ENCODE data around the gene RNF130. TPM values are rescaled to one million over a fixed set of nuclear protein-coding genes. Genes with fewer than 3 reads are reported as not detected.
A peak's percentile ranks its signal among the peaks of the same experiment; 100 is the strongest.

RNF130 gene
- total RNA-seq, 1 donor from 2014 or later = 61.3 TPM

DNA sequence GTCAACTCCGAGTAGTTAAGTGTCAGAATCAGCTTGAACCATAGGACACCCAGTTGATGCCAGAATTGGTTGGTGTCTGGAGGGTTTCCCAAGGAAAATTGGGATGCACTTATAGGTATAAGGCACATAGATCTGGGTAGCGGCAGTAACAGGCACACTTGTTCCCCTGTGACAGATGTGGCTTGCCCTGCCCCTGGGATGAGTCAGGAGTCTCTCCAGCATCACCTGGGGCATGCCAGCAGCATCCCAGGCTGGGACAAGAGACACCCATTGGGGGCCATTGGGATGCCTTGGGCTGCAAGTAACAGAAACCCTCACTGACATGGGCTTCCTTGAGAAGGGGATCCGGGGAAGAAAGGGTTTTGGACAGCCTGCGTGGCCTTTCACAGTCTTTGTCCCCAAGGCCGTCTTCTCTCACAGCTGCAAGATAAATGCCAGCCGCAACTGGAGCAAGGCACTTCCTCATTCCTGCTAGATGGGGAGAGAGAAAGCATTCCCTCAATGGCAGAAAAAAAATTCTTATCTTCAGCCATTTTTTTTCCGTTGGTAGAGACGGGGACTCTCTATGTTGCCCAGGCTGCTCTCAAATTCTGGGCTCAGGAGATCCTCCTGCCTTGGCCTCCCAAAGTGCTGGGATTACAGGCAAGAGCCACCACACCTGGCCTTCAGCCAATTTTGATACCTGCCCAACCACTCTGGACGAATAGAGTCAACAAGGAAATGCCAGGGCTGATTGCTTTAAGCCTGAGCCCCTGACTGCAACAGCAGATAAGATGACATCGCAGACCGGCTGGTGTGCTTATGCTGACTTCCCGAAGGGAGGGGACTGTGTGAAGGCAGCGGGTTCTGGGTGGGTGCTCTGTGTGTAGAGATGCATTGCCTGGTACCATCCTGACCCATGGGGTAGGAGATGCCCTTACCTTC lies 13.3 kb upstream of the RNF130 start:
- DNase-seq = peak; percentile 18

DNA sequence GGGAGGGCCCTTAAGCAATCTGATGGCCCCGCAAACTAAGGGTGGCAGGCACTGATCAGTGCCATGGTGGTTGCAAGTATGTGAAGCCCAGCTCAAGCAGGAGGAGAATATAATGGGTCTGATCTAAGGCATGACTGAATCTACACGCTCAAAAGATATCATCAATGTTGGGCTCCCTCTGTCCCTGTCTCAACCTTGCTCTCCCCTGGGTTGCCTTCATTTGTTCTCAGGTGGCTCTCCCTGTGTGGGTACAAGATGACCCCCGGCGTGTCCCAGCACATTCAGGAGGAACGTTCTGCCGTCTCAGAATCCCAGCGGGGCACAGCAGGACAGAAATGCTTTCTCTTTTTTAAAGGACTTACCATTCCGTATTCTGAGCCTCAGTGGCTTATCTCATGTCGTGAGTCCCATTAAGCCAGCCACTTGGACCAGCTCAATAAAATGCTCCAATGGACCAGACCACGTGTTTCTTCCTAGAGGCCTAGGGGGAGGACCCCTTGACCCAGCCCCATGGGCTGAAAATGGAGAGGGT lies 12.0 kb upstream of the RNF130 start:
- DNase-seq = no peak

DNA sequence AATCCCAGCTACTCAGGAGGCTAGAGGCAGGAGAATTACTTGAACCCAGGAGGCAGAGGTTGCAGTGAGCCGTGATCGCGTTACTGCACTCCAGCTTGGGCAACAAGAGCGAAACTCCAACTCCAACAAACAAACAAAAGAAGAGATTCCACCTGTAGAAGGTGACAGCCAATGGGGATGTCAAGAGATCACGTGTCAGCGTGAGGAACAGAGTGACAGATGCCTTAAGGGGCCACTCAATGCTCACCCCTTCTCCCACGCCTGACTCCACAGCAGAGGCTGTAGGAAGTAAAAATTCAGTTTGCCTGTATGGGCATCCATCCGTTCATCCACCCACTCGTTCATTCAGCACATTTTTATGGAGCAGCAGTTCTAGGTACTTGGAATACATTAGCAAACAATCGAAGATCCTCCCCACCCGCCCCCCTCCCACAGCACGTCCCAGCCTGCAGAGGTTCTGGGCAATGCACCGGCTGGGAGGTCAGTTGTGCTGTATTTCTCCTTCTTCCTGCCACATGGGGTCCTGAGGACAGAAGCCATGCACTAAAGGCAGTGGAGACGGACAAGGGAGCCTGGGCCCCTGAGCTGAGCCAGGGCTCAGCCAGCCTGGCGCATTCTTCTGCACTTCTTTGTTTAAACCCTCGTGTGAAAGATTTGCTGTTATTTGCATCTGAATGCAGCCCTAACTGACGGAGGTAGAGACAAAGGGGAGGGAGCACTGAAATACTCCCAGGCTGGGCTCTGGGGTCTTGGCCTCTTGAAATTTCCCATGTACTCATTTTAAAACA lies 11.3 kb upstream of the RNF130 start:
- no peak for DNase-seq

DNA sequence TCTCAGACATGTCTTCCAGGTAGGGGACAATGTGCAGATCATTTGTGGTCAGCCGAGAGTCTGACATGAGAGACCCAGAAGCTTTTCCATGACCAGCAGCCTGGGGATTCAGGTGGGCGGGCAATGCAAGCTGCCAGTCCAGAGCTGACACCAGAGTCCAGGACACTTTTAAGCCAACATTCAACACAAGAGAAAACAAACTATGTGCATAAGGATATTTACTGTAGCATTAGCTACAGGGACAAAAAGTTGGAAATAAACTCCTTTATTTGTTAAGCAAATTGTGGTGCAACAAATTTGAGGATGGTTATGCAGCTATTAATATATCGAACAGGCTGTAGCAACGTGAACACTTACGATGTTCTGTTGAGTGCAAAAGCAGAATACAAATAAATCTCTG lies 9.9 kb upstream of the RNF130 start:
- no peak for DNase-seq

DNA sequence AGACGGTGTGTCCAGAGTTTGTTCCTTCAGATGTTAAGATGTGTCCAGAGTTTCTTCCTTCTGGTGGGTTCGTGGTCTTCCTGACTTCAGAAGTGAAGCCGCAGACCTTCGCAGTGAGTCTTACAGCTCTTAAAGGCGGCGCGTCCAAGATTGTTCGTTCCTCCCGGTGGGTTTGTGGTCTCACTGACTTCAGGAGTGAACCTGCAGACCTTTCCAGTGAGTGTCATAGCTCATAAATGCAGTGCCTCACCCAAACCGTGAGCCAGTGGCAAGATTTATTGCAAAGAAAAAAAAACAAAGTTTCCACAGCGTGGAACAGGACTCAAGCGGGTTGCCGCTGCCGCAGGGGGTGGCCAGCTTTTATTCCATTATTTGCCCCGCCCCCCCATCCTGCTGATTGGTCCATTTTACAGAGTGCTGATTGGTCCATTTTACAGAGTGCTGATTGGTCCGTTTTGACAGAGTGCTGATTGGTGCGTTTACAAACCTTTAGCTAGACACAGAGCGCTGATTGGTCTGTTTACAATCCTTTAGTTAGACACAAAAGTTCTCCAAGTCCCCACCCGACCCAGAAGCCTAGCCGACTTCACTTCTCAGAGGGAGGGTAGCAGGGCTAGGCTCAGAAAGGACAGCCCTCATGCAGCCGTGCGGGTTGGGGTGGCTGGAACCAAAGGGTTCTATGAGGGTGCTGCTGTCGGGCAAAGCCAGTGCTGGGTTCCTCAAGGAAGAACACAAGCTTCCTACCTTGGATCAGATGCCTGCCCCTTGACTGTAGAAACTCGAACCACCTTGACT lies 9.1 kb upstream of the RNF130 start:
- DNase-seq = no peak

DNA sequence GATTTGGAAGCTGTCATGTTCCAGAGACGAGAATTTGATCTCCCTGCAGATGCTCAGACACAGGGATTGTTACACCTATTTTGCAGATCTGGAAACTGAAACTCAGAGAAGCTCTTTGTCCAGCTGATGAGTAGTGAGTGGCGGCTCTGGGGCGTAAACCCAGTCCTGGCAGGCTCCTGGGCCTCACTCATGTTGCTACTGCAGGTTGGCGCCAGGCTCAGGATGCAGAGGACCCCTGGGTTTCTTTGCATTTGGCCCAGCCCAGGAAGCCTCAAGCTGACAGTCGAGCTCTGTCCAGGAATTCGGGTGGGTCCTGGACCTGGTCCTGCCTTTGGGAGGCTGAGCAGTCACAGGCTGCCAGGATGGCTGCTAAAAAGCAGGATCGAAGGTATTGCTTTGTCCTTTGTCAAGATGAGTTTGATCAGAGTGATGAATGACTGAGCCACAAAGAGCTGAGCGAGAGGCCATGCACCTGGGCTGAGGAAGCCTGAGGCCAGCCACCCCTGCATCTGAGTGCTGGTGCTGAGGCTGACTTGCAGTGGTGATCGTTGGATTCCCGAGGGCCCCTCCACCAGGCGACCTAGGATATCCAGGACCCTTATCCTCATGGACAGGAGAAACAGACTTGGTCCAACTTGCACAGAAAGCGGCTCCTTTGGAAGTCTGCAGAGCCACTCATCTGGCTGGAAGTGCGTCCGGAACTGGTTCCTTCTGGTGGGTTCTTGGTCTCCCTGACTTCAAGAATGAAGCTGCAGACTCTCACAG lies 8.3 kb upstream of the RNF130 start:
- DNase-seq = no peak

DNA sequence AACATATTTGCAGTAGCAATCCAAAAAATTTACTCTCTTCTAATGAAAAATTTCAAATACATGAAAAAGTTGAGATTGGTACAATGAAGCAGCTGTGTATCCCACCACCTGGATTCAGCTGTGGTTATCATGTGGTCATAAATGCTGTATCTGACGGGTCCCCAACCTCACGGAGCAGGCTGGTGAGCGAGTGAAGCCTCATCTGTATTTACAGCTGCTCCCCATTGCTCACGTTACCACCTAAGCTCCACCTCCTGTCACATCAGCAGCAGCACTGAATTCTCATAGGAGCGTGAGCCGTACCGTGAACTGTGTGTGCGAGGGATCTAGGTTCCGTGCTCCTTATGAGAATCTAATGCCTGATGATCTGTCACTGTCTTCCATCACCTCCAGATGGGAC lies 6.8 kb upstream of the RNF130 start:
- DNase-seq = no peak

DNA sequence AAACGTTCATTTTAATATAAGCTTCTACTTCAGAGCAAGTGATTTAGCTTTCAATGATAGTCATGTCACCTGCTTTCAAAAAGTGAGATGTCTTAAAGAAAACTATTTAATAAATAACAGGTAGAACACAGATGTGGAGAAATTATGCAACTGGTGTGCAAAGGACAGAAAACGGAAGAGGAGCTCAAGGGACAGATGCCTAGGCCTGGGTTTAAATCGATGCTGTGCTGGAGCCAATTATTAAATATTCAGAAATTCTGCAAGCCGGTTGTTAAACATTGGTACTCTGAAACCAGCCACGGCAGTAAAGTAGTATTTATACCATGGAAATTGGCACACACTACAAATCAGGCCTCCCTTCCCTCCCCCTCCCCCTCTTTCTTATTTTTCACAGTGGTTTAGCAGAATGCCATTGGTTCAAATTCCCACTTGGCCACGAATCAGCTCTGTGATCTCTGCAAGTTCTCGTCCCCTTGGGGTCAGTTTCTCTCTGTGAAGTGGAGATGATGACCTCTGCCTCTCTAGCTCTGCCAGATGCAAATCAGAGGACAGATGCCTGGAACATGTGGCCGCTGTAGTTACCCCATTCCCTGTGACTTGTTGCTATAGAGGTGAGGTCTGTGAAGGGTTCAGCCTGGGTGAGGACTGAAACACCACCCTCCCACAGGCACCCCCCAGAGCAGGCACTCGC lies 6.2 kb upstream of the RNF130 start:
- DNase-seq = no peak

DNA sequence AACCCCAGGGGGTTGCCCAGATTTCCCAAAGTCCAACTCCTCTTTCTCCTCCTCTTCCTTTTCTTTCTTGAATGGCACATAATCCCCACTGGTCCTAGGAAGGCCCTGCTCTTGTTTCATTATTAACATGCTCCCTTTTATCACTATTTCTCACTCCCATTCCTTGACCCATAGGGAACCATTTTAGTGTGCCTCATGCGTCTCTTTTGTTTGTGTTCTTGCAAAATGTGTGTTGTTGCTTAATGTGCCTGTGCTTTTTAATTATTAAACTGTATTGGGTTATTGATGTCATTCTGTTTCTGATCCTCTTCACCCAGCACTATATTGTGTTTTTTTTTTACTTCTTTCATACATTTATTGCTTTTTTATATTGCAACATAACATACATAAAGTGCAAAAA lies 4.1 kb upstream of the RNF130 start:
- DNase-seq = no peak

DNA sequence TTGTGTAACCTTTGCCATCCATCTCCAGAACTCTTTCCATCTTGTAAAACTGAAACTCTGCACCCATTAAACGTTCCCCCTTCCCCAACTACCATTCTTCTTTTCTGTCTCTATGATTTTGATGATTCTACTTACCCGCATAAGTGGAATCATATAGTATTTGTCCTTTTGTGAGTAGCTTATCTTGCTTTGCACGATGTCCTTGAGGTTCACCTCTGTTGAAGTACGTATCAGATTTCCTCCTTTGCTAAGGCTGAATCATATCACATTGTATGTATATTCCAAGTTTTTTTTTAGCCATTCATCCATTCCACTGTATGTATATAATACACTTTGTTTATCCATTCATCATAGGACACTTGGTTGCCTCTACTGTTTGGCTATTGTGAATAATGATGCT lies 2.9 kb upstream of the RNF130 start:
- no peak for DNase-seq

DNA sequence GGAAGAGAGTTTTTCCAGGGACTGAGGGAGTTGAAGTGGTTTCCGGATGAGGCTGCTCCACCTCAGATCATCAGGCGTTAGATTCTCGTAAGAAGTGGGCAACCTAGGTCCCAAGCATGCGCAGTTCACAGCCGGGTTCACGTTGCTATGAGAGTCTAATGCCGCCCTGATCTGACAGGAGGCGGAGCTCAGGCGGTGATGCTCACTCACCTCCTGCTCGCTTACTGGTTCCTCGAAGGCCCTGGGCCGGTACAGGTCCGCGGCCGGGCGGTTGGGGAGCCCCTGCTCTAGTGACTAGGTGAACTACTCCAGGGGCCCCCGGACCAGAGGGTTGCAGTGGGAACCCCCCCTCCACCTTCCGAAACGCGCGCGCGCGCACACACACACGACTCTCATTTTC lies 997 bp upstream of the RNF130 start:
- no peak for DNase-seq

DNA sequence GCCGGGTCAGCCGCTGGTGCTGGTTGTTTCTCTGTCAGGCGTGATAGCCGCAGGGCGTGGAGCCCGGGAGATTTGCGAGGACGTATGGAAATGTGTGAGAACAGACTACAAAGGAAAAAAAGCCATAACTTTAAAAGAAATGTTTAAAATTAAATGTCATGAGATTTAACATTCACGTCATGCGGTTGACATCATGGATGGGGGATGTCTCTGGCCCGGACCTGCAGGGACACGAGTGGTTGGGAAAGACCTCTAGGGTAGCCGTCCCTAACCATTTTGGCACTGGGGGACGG lies 643 bp upstream of the RNF130 start:
- no peak for DNase-seq

DNA sequence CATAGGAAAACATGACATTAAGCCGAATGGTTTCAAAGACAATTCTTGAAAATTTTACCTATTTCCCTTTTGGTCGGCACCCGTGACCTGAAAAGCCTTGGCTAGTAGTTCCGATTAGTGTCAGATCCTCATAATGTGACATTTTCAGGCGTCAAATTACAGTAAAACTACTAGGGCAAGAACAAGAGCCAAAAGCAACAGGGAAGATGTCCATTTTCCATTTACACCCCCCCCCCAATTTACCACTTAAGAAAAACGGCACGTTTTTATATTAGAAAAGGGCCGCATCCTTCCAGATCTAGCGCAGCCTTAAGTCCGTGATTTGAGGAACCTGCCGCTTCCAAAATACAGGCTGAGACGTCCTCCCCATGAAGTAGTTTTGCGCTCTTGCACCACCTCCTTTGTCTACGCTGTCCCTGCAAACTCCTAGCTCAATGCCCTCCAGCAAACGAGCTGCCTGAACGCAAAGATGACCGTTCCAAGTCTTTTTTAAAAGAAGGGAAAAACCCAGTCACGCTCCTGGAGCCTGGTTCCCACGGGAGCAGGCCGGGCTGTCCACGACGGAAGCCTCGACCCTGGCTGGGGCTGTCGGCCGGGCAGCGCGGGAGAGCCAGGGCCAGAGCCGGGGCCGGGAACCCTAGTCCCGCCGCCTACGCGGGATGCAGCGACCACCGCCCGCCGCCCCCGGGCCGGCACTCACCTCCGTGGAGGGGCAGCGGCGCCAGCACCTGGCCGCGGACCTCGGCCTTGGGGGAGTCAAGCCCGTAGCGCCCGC lies 616 bp downstream of the RNF130 start:
- DNase-seq = peak; percentile 69

DNA sequence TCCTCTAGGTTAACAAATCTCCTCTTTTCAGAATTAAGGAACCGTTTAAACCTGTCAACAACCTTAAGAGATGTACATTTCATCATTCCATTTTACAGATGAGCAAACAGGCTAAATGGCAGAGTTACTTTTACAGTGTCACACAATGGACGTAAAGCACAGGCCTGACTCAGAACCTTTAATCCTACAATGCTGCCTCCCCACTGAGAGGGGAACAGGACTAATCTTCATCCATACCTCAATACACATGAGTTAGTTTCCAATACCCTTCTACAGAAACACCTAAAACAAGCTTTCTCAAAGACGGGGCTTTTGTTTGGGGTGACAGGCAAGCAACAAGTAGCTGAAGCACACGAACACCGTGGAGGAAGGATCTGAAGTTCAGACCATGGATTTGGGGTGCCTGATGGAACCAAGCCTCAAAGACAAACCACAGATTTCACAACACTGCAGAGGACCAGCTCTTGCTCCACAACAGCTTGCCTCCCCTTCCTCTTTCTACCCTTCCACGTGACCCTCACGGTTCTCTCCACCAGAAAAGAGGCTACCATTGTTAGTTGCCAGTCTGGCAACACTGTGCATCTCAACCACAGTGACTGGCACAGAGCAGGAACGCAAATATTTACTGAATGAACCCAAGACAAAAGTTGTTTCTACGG lies 1.8 kb downstream of the RNF130 start:
- DNase-seq = no peak

DNA sequence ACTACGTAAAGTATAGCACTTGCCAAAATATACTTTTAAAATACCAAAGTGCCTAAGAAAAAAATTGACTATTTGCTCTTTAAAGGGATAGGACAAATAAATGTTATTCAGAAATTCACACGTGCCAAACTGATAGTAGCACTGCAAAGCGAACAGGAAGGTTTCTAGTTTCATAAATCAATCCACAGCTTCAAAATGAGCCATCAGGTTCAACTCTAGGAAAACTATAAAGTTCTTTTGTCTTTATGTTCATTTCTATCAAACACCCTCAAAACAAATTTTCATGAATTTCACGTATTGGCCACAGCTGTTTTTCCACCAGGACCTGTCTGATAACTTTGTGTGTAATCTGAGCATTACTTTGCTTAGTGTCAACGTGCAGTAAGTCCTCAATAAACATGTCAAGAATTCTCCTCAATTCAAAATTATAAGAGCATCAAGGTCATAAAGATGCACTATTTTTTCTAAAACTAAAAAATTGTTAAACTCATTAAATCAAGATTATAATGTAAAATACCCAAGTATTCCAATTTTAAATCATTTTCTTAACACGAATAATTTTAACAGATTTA lies 3.0 kb downstream of the RNF130 start:
- no peak for DNase-seq

DNA sequence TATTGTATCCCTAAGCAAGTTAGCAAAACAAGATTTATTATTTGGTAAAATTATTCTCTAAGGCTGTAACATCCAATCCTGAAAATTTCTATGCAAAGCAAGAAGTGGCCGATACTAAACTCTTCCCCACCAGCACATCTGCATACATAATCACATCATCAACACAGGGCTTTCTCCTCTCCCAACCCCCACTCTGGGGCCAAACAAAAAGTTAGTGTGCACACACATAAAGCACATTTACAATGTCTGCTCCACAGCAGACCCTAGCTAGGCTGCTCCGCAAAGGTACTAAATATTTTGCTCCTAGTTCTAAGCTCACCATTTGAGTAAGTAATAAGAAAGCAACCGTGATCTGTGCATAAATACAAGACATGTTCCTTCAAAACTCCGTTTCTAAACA lies 3.6 kb downstream of the RNF130 start:
- no peak for DNase-seq

DNA sequence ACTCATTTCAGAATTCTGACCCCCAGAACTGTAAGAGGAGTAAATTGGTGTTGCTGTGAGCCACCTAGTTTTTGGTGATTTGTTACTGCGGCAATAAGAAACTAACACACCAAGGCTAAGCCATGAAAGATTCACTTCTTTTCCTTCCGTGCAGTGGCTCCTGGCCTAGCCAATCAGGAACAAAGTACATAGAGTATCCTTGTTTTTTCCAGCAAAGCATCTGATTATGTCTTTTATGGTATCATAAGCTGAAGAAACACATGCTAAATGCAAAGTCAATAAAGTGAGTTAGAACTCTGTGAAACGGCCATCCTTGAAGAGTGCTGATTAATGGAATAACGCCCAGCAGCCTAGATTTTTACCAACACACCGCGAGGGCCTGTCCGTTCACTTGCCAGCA lies 11.4 kb downstream of the RNF130 start:
- no peak for DNase-seq

DNA sequence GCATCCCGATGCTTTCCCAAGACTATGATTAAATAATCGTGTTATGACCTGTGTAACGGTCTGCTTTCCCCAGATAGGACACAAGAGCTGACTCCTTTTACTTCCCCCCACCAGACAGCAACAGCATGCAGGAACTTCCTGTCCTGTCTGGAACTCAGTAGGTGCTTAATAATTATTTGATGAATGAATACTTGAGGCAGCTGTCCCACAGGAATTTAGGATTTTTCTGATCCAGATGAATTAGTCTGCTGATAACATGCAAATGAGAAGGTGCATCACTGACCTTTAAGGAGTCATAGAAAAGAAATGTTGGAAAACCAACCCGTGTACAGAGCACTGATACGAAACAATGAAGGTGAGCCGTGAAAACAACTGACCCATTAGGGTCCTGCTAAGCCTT lies 12.2 kb downstream of the RNF130 start:
- DNase-seq = no peak

DNA sequence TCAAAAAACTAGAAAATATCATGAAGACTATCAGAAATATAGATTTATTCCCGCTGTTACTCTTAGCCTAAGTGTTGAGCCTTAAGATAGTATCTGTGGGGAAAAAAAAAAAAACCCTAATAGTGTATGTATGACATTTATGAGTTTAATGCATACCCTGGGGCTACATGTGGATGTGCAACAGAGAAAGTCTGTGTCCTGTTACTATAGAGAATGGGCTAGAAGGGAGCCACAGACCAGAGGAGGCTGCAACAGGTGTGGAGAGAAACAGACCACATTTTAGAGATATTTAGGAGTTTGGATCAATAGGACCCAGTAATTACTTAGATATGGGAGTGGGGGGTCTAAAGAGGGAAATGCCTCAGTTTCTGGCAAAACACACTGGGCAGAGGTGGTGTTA lies 15.4 kb downstream of the RNF130 start:
- DNase-seq = no peak

DNA sequence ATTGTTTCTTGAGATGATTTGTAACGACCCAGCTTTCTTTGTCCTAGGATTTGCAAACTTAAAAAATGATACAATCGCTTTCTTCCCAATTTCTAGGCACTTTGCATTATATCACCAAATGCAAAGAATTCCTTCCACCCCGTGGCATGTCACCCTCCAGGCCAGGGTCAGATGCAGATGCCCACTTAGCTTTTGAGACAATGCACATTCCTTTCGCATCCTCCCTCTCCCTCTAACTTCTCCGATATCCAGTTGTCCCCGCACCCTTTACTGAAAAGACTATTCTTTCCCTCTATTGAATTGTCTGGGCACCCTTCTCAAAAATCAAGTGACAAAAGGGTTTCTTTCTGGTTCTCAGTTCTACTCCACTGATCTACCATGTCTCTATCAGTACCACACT lies 17.3 kb downstream of the RNF130 start:
- DNase-seq = no peak

Measured in tongue (tissue), 2 donors.